K562 (cell line): ENCODE results near the gene HELZ. TPM values are rescaled to one million over a fixed set of nuclear protein-coding genes. Genes with fewer than 3 reads are reported as not detected.

Experiments used
- ARID3B ChIP-seq: fragments of 250-450 bp; sonication (Bioruptor Pico); IDR thresholded peaks from 2 replicates; pipeline ENCODE4 v1.4.0; 2020; ENCODE audit warnings: borderline replicate concordance
- EP300 ChIP-seq: IDR thresholded peaks from 2 replicates; pipeline ENCODE4 v1.6.1; 2012; ENCODE audit warnings: low read length, improper control_type of control experiment
- ETS2 ChIP-seq: IDR thresholded peaks from 2 replicates; pipeline ENCODE4 v1.6.1; 2016; ENCODE audit warnings: borderline replicate concordance, missing genetic modification characterization, mild to moderate bottlenecking, moderate library complexity, missing compliant biosample characterization; ENCODE audit not compliant: poor library complexity, severe bottlenecking
- HEY1 ChIP-seq: fragments of 250-450 bp; sonication (Bioruptor Pico); IDR thresholded peaks from 2 replicates; pipeline ENCODE4 v1.5.0; 2020; ENCODE audit warnings: mild to moderate bottlenecking, moderate library complexity, borderline replicate concordance
- ILF3 ChIP-seq: fragments of 450-650 bp; IDR thresholded peaks from 2 replicates; pipeline ENCODE4 v1.6.1; 2018; ENCODE audit warnings: antibody characterized with exemption, mild to moderate bottlenecking, moderate library complexity, borderline replicate concordance
- KHSRP ChIP-seq: fragments of 450-650 bp; IDR thresholded peaks from 2 replicates; pipeline ENCODE4 v1.6.1; 2017
- LEF1 ChIP-seq: fragments of 450-650 bp; IDR thresholded peaks from 2 replicates; pipeline ENCODE4 v1.6.1; 2016; ENCODE audit warnings: mild to moderate bottlenecking
- MAZ ChIP-seq, 2 experiments: fragments of 450-650 bp in 1 of 2; sonication (generic) in 1 of 2; formaldehyde crosslinking; IDR thresholded peaks in 1 of 2; conservative IDR thresholded peaks in 1 of 2; 2 replicates each; pipeline versions ENCODE4 v1.4.0 to v1.5.0; 2020; ENCODE audit warnings: mild to moderate bottlenecking in 1 of 2, missing genetic modification reagents in 1 of 2
- MIER1 ChIP-seq: fragments of 450-650 bp; IDR thresholded peaks from 2 replicates; pipeline ENCODE4 v1.6.1; 2016; ENCODE audit warnings: antibody characterized with exemption, mild to moderate bottlenecking, low read depth
- NUFIP1 ChIP-seq: fragments of 450-650 bp; IDR thresholded peaks from 2 replicates; pipeline ENCODE4 v1.6.1; 2018; ENCODE audit not compliant: partially characterized antibody
- PKNOX1 ChIP-seq: fragments of 450-650 bp; IDR thresholded peaks from 2 replicates; pipeline ENCODE4 v1.6.1; 2016
- PTBP1 ChIP-seq: fragments of 200-400 bp; formaldehyde crosslinking; IDR thresholded peaks from 2 replicates; pipeline ENCODE4 v1.6.1; 2017; ENCODE audit warnings: low read depth, low read length
- SETDB1 ChIP-seq: IDR thresholded peaks from one replicate; pipeline ENCODE4 v1.6.1; 2012; ENCODE audit warnings: low read length, control low read depth, inconsistent platforms
- ZNF217 ChIP-seq: sonication (generic); formaldehyde crosslinking; IDR thresholded peaks from 2 replicates; pipeline ENCODE4 v1.8.0; 2022; ENCODE audit warnings: mild to moderate bottlenecking, missing genetic modification reagents
- ZNF277 ChIP-seq: fragments of 250-450 bp; sonication (Bioruptor Pico); IDR thresholded peaks from 2 replicates; pipeline ENCODE4 v1.8.0; 2022; ENCODE audit warnings: inconsistent platforms, mild to moderate bottlenecking, moderate library complexity, borderline replicate concordance
- polyA plus RNA-seq, 8 experiments: library from polyadenylated mRNA; depleted of rRNA in 4 of 8; stranded (reverse) in 5 of 8; unstranded in 3 of 8; fragments of >200 nt; fragmentation: Nextera tagmentation in 2 of 8; fragmentation: Illumina TruSeq in 1 of 8; extraction: Ambion mirVana in 2 of 8; extraction: Trizol in 1 of 8; gene quantifications; 2 replicates each; pipeline versions ENCODE4 v1.2.1 to v1.2.3, GENCODE V29; 2011 to 2014; ENCODE audit warnings: inconsistent platforms in 1 of 8, missing spikeins in 1 of 8
- total RNA-seq, 7 experiments: library from RNA; depleted of rRNA in 6 of 7; stranded (reverse); fragments of >200 nt in 6 of 7; fragmentation: Illumina TruSeq in 2 of 7; extraction: Trizol in 2 of 7; gene quantifications; 2 replicates each; pipeline versions ENCODE4 v1.2.1 to v1.2.3, GENCODE V29; 2011 to 2021; ENCODE audit warnings: low replicate concordance in 1 of 7
- TF ChIP-seq, protein P1 (sequence below): sonication (generic); formaldehyde crosslinking; IDR thresholded peaks from 2 replicates; pipeline ENCODE4 v1.8.1; 2022; ENCODE audit warnings: missing genetic modification reagents
- TF ChIP-seq, protein P2 (sequence below): fragments of 450-650 bp; IDR thresholded peaks from 2 replicates; pipeline ENCODE4 v1.6.1; 2016; ENCODE audit warnings: mild to moderate bottlenecking
- TF ChIP-seq, protein P3 (sequence below): fragments of 450-650 bp; conservative IDR thresholded peaks from 2 replicates; pipeline ENCODE4 v1.6.1; 2016; ENCODE audit warnings: missing genetic modification characterization, low read depth, mild to moderate bottlenecking, missing compliant biosample characterization, moderate library complexity

The HELZ gene
- total and polyA plus RNA-seq, 9 of the 15 experiments (the other 6 are each of a cell fraction or from before 2014, with no cell fraction given), result 5.2 to 39.8 (median 17.3) TPM

GRCh38 chr17:67157732-67158639 is 87.0 kb downstream of the HELZ start (continued):
- TF ChIP-seq PKNOX1, result peak; percentile 86
- no peak for TF ChIP-seq SETDB1
- no peak for TF ChIP-seq ZNF277 (CRISPR knock-in tag)
- TF ChIP-seq, protein P1, sequence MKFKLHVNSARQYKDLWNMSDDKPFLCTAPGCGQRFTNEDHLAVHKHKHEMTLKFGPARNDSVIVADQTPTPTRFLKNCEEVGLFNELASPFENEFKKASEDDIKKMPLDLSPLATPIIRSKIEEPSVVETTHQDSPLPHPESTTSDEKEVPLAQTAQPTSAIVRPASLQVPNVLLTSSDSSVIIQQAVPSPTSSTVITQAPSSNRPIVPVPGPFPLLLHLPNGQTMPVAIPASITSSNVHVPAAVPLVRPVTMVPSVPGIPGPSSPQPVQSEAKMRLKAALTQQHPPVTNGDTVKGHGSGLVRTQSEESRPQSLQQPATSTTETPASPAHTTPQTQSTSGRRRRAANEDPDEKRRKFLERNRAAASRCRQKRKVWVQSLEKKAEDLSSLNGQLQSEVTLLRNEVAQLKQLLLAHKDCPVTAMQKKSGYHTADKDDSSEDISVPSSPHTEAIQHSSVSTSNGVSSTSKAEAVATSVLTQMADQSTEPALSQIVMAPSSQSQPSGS (CRISPR knock-in tag), result no peak
- no peak for TF ChIP-seq KHSRP
- TF ChIP-seq, protein P2, sequence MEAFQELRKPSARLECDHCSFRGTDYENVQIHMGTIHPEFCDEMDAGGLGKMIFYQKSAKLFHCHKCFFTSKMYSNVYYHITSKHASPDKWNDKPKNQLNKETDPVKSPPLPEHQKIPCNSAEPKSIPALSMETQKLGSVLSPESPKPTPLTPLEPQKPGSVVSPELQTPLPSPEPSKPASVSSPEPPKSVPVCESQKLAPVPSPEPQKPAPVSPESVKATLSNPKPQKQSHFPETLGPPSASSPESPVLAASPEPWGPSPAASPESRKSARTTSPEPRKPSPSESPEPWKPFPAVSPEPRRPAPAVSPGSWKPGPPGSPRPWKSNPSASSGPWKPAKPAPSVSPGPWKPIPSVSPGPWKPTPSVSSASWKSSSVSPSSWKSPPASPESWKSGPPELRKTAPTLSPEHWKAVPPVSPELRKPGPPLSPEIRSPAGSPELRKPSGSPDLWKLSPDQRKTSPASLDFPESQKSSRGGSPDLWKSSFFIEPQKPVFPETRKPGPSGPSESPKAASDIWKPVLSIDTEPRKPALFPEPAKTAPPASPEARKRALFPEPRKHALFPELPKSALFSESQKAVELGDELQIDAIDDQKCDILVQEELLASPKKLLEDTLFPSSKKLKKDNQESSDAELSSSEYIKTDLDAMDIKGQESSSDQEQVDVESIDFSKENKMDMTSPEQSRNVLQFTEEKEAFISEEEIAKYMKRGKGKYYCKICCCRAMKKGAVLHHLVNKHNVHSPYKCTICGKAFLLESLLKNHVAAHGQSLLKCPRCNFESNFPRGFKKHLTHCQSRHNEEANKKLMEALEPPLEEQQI, result no peak; the same call in 1 of the 2 replicates
- TF ChIP-seq, protein P3, sequence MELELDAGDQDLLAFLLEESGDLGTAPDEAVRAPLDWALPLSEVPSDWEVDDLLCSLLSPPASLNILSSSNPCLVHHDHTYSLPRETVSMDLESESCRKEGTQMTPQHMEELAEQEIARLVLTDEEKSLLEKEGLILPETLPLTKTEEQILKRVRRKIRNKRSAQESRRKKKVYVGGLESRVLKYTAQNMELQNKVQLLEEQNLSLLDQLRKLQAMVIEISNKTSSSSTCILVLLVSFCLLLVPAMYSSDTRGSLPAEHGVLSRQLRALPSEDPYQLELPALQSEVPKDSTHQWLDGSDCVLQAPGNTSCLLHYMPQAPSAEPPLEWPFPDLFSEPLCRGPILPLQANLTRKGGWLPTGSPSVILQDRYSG (tag), result no peak
- peak; percentile 57; the same call in 1 of the 2 replicates for TF ChIP-seq EP300
- TF ChIP-seq ARID3B (CRISPR knock-in tag), result no peak
- TF ChIP-seq HEY1, result no peak
- 0 out of 2 replicates have a peak, but pooled peaks have one; percentile 41 for TF ChIP-seq ILF3
- TF ChIP-seq PTBP1, result no peak
- peak; percentile 38; the same call in 1 of the 2 replicates for TF ChIP-seq LEF1
- TF ChIP-seq ZNF217 (CRISPR knock-in tag), result no peak
- TF ChIP-seq NUFIP1, result no peak
- no peak for TF ChIP-seq ETS2 (tag)
- TF ChIP-seq MAZ (CRISPR knock-in tag; conservative IDR thresholded peaks at IDR 0.05 in 1 of 2, IDR thresholded peaks at IDR 0.05 in 1 of 2), result peak in 1 of 2 experiments; percentile 24; a peak in 1 of 4 replicates
- TF ChIP-seq MIER1, result no peak
